ENCODE measurements around the gene KRT83. TPM values are rescaled to one million over a fixed set of nuclear protein-coding genes. Genes with fewer than 3 reads are reported as not detected.

The KRT83 gene
- total RNA-seq, 1 experiment from 2014 or later = not detected

- Histone ChIP-seq H3K79me2 (ENCODE audit: insufficient read depth, low read length) (no peaks in the 10 kb centered on the region), H2BK20ac (ENCODE audit: low read depth, low read length, poor library complexity, severe bottlenecking) (no peak overlapping the region), H4K91ac (ENCODE audit: insufficient read length, low read depth, low read length) (no peak overlapping the region), H2BK15ac (ENCODE audit: low read depth, low read length) (no peak overlapping the region), H3K4me2 (ENCODE audit: insufficient read depth, insufficient read length, low read length) (no peak overlapping the region), H3K23ac (ENCODE audit: insufficient read length, low read depth, low read length) (no peak overlapping the region), H3K27ac (ENCODE audit: insufficient read length, low read depth, low read length) (no peak overlapping the region), H3K14ac (ENCODE audit: insufficient read depth, low read length) (no peak overlapping the region), H2BK12ac (ENCODE audit: insufficient read length, low read depth, low read length) (no peak overlapping the region), H4K5ac (ENCODE audit: insufficient read length, low read depth, low read length) (no peak overlapping the region), H2BK5ac (ENCODE audit: insufficient read length, low read length) (no peak overlapping the region), H3K23me2 (ENCODE audit: insufficient read length, low read depth, low read length, poor library complexity, severe bottlenecking) (no peaks in the 10 kb centered on the region), H4K20me1 (ENCODE audit: control insufficient read depth, insufficient read depth, insufficient read length) (no peaks in the 10 kb centered on the region), H3K4me1 (ENCODE audit: insufficient read depth, low read length) (no peaks in the 10 kb centered on the region), H3T11ph (ENCODE audit: low read length) (no peak overlapping the region), H4K8ac (replicated peaks; ENCODE audit: insufficient read length, low read depth, low read length) (no peak overlapping the region), H3K9ac (ENCODE audit: extremely low read depth, insufficient read length, low read length) (no peak overlapping the region), H3K56ac (ENCODE audit: insufficient read length, low read depth, low read length) (no peak overlapping the region), H2BK120ac (ENCODE audit: low read depth, low read length, poor library complexity, severe bottlenecking) (no peak overlapping the region), H3K18ac (ENCODE audit: insufficient read length, low read depth, low read length) (no peak overlapping the region), H3K27me3 (ENCODE audit: insufficient read depth, low read length) (no peaks in the 10 kb centered on the region), H3K9me3 (ENCODE audit: control insufficient read depth, low read depth, low read length) (no peaks in the 10 kb centered on the region), H2AK5ac (ENCODE audit: insufficient read length, low read length) (no peak overlapping the region), H2AFZ (ENCODE audit: low read length) (no peak overlapping the region), H3K4ac (ENCODE audit: low read depth, low read length) (no peak overlapping the region), H3K79me1 (ENCODE audit: insufficient read depth, low read depth, low read length, poor library complexity, severe bottlenecking) (no peaks in the 10 kb centered on the region)
- H3K27me3 Mint-ChIP-seq (ENCODE audit: low read depth) = peaks cover 6% of the 10 kb centered on the region
- H3K9me3 Mint-ChIP-seq = peaks cover 5 to 7% of the 10 kb centered on the region in 2 experiments; a peak in 2 of 5 replicates
- WGBS (ENCODE audit: extremely low coverage, insufficient read length, low lambda C conversion rate) = no CpG with 5 or more reads among the region's 9 CpGs
- no peak overlapping the region for H3K4me3 Mint-ChIP-seq
- H3K27ac Mint-ChIP-seq = no peak overlapping the region
- no peaks in the 10 kb centered on the region for H3K36me3 Mint-ChIP-seq (ENCODE audit: insufficient read depth in 1 of 3, low read depth in 3 of 3)
- H3K4me1 Mint-ChIP-seq = no peaks in the 10 kb centered on the region
- no peak for TF ChIP-seq CTCF (conservative IDR thresholded peaks at IDR 0.05)
- no peak for DNase-seq
Measured at GRCh38 chr12:52347016-52347415, 25.8 kb upstream of the KRT83 start.
